GM23248 (cell line): ENCODE measurements around the gene WEE1. TPM values are rescaled to one million over a fixed set of nuclear protein-coding genes. Genes with fewer than 3 reads are reported as not detected.

Experiments used
- DNase-seq: peaks from one replicate; pipeline ENCODE4 v3.0.0-alpha.2; 2015
- H2AFZ ChIP-seq: fragments of 200-600 bp; sonication (generic); 2 replicates; pipeline ENCODE4 v1.6.1; 2016; ENCODE audit warnings: antibody characterized with exemption
- H3F3A ChIP-seq: fragments of 200-600 bp; sonication (generic); 2 replicates; pipeline ENCODE4 v1.6.1; 2016; ENCODE audit warnings: mild to moderate bottlenecking, antibody characterized with exemption, mixed run types; ENCODE audit not compliant: insufficient read depth
- H3K27ac ChIP-seq: fragments of 200-600 bp; sonication (generic); 2 replicates; pipeline ENCODE4 v1.5.1; 2016; ENCODE audit warnings: mild to moderate bottlenecking
- H3K27me3 ChIP-seq: fragments of 200-600 bp; sonication (generic); replicated peaks from 2 replicates; pipeline ENCODE4 v1.6.1; 2016; ENCODE audit warnings: mild to moderate bottlenecking; ENCODE audit not compliant: insufficient read depth
- H3K36me3 ChIP-seq: fragments of 200-600 bp; sonication (generic); 2 replicates; pipeline ENCODE4 v1.6.1; 2016; ENCODE audit warnings: low read depth, mild to moderate bottlenecking
- H3K4me1 ChIP-seq: fragments of 200-600 bp; sonication (generic); 2 replicates; pipeline ENCODE4 v1.6.1; 2016; ENCODE audit warnings: mild to moderate bottlenecking; ENCODE audit not compliant: insufficient read depth
- H3K4me2 ChIP-seq: fragments of 200-600 bp; sonication (generic); one replicate; pipeline ENCODE4 v1.6.1; 2016; ENCODE audit warnings: mild to moderate bottlenecking; ENCODE audit not compliant: unreplicated experiment
- H3K4me3 ChIP-seq: fragments of 200-600 bp; sonication (generic); 2 replicates; pipeline ENCODE4 v1.5.1; 2016; ENCODE audit warnings: mild to moderate bottlenecking
- H3K79me2 ChIP-seq: fragments of 200-600 bp; sonication (generic); 2 replicates; pipeline ENCODE4 v1.6.1; 2016; ENCODE audit warnings: mild to moderate bottlenecking; ENCODE audit not compliant: insufficient read depth
- H3K9ac ChIP-seq: fragments of 200-600 bp; sonication (generic); 2 replicates; pipeline ENCODE4 v1.6.1; 2016; ENCODE audit warnings: mild to moderate bottlenecking
- H3K9me2 ChIP-seq: fragments of 200-600 bp; sonication (generic); 2 replicates; pipeline ENCODE4 v1.6.1; 2016; ENCODE audit warnings: mixed run types, mild to moderate bottlenecking, moderate library complexity; ENCODE audit not compliant: insufficient read depth
- H3K9me3 ChIP-seq: fragments of 200-600 bp; sonication (generic); one replicate; pipeline ENCODE4 v1.6.1; 2017; ENCODE audit warnings: low read depth
- H4K20me1 ChIP-seq: fragments of 200-600 bp; sonication (generic); 2 replicates; pipeline ENCODE4 v1.6.0; 2016; ENCODE audit not compliant: insufficient read depth
- EZH2 ChIP-seq: fragments of 200-600 bp; sonication (generic); IDR thresholded peaks from 2 replicates; pipeline ENCODE4 v1.6.1; 2018; ENCODE audit warnings: antibody characterized with exemption, mild to moderate bottlenecking; ENCODE audit not compliant: insufficient read depth, poor library complexity, severe bottlenecking
- EZH2phosphoT487 ChIP-seq: fragments of 200-600 bp; sonication (generic); IDR thresholded peaks from 2 replicates; pipeline ENCODE4 v1.6.1; 2018; ENCODE audit warnings: antibody characterized with exemption, moderate library complexity, mild to moderate bottlenecking, low read depth; ENCODE audit not compliant: insufficient read depth
- WGBS, 2 experiments: methylation state at CpG; one replicate each; pipeline ENCODE4 v1.1.6; 2015 to 2017; ENCODE audit warnings: low lambda C conversion rate in 2 of 2, low coverage in 1 of 2; ENCODE audit errors: missing lambda C conversion rate in 2 of 2; 5-methylcytosine and 5-hydroxymethylcytosine counted together
- in situ Hi-C: fragments of 300-500 bp; cut with MboI; formaldehyde crosslinking; loops from 2 replicates; pipeline ENCODE4 v1.15.0; 2020
- polyA plus RNA-seq: library from polyadenylated mRNA; unstranded; fragments of >200 nt; fragmentation: Nextera tagmentation; extraction: Ambion mirVana; gene quantifications from 2 replicates; pipeline ENCODE4 v1.2.1, GENCODE V29; 2016
- total RNA-seq: library from RNA; depleted of rRNA; stranded (reverse); fragments of >200 nt; shearing (Covaris generic); gene quantifications from 2 replicates; pipeline ENCODE4 v1.2.3, GENCODE V29; 2014

The WEE1 gene
- total and polyA plus RNA-seq, 2 experiments from 2014 or later = 13.1 to 35.2 TPM

DNA sequence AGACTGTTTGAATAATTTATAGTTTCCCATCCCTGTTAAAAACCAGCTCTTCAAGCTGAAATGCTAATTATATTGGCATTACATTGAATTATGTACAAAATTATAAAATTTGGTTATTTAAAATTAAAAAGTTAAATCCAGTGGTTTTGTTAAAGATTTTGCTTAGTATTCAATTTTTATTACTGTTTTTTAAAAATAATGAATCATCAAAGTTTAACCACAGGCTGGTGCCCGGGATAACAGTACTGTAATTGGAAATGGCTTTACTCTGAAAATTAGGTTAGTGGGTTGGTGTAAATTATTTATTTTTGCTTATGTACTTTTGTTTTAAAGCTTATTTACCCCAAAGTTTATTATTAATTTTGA lies 45.4 kb upstream of the WEE1 start:
- no peaks in the 10 kb centered on the region for H3K9me3 ChIP-seq
- no peak overlapping the region for H2AFZ ChIP-seq
- in situ Hi-C loops = no loop called here
- H3K4me3 ChIP-seq = no peak overlapping the region
- no peaks in the 10 kb centered on the region for H3K79me2 ChIP-seq
- peaks cover 32% of the 10 kb centered on the region for H3K4me1 ChIP-seq
- no peaks in the 10 kb centered on the region for H4K20me1 ChIP-seq
- no peaks in the 10 kb centered on the region for H3K36me3 ChIP-seq
- peak overlapping the region; percentile 42 for H3K4me2 ChIP-seq
- peak; percentile 49 for DNase-seq
- TF ChIP-seq EZH2 (no peak), EZH2phosphoT487 (no peak)
- H3K9ac ChIP-seq = peak overlapping the region; percentile 40
- peaks cover 36% of the 10 kb centered on the region for H3F3A ChIP-seq
- no peaks in the 10 kb centered on the region for H3K27me3 ChIP-seq
- peak overlapping the region; percentile 68 for H3K27ac ChIP-seq
- H3K9me2 ChIP-seq = no peaks in the 10 kb centered on the region
- 27 to 30% methylated on average over 1 of the region's 1 CpG for WGBS, 2 experiments

DNA sequence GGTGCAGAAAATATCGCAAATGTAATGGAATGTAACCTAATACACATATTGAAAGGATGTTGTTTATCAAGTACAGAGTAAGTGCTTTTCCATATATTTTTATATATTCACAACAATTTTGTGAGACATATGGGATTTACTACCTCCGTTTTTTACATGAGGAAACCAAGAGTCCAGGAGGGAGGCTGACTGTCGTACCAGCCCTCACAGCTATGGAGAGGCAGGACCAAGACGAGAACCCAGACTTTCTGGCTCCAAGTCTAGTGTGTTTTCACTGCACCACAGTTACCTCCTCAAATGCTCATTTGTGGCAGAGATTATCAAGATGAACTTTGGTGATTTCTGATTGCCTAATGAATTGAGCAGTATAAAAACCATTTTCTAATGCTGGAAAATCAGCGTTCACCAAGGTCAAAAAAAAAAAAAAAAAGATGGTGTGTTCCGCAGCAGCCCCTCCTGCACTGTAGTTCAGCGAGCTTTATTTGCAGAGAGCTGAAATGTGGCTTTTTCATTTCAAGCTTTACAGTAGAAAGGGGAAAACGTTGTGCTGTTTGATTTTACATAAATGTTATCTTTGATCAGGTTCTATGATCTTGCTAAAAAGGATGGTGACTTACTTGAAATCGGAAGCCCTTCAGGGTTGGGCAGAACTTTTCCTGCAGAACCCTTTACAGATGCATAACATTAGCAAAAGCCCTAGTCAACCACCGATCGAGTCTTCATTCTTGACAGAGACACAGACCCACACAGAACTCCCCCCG lies 44.7 kb upstream of the WEE1 start:
- peak overlapping the region; percentile 29 for H3K4me2 ChIP-seq
- peaks cover 32% of the 10 kb centered on the region for H3K4me1 ChIP-seq
- H3K4me3 ChIP-seq = no peak overlapping the region
- no peaks in the 10 kb centered on the region for H3K27me3 ChIP-seq
- no peaks in the 10 kb centered on the region for H3K9me3 ChIP-seq
- H4K20me1 ChIP-seq = no peaks in the 10 kb centered on the region
- peak overlapping the region; percentile 68; the same call in 1 of the 2 replicates for H3K27ac ChIP-seq
- no peaks in the 10 kb centered on the region for H3K9me2 ChIP-seq
- in situ Hi-C loops = no loop called here
- 0 out of 2 replicates have a peak overlapping the region, but pooled peaks have one; percentile 24 for H3K9ac ChIP-seq
- DNase-seq = no peak
- H2AFZ ChIP-seq = peak overlapping the region; percentile 9; the same call in 1 of the 2 replicates
- H3K79me2 ChIP-seq = no peaks in the 10 kb centered on the region
- peaks cover 36% of the 10 kb centered on the region for H3F3A ChIP-seq
- WGBS, 2 experiments = 62% methylated on average over 12 of the region's 12 CpGs
- H3K36me3 ChIP-seq = no peaks in the 10 kb centered on the region
- TF ChIP-seq EZH2phosphoT487 (no peak), EZH2 (no peak)

DNA sequence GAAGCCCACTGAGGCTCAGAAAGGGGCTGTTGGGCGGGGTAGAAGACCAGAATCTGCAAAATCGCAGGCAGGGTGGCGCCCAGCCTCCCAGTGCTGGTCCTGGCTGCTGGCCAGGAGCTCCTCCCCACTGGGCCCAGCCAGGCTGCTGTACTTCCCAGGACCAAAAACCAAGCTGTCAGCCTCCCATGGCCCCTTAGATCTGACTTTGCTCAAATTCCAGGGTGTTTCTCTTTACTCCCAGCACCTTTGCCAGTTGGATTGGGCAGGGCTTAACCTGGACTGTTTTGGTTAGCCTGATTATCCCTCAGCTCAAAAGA lies 44.2 kb upstream of the WEE1 start:
- Histone ChIP-seq H3K27me3 (no peaks in the 10 kb centered on the region), H3K79me2 (no peaks in the 10 kb centered on the region), H4K20me1 (no peaks in the 10 kb centered on the region), H3K4me3 (no peak overlapping the region), H3K9me3 (no peaks in the 10 kb centered on the region), H3F3A (peaks cover 42% of the 10 kb centered on the region), H3K9ac (0 out of 2 replicates have a peak overlapping the region, but pooled peaks have one; percentile 24), H3K9me2 (no peaks in the 10 kb centered on the region), H3K4me1 (peaks cover 32% of the 10 kb centered on the region), H3K36me3 (no peaks in the 10 kb centered on the region), H3K27ac (no peak overlapping the region), H2AFZ (peak overlapping the region; percentile 9; the same call in 1 of the 2 replicates), H3K4me2 (peak overlapping the region; percentile 29)
- in situ Hi-C loops = no loop called here
- 40 to 52% methylated on average over 3 of the region's 3 CpGs for WGBS, 2 experiments
- DNase-seq = peak; percentile 40
- TF ChIP-seq EZH2phosphoT487 (no peak), EZH2 (no peak)

GRCh38 chr11:9530020-9530621 lies 43.3 kb upstream of the WEE1 start:
- Histone ChIP-seq H2AFZ (no peak overlapping the region), H3K9ac (no peak overlapping the region), H3K4me3 (no peak overlapping the region), H3K4me2 (no peak overlapping the region), H3K27ac (no peak overlapping the region), H3K27me3 (no peaks in the 10 kb centered on the region), H3K4me1 (peaks cover 38% of the 10 kb centered on the region), H3K36me3 (no peaks in the 10 kb centered on the region), H4K20me1 (no peaks in the 10 kb centered on the region), H3F3A (peaks cover 43% of the 10 kb centered on the region), H3K9me2 (no peaks in the 10 kb centered on the region), H3K79me2 (no peaks in the 10 kb centered on the region), H3K9me3 (no peaks in the 10 kb centered on the region)
- WGBS, 2 experiments = 82 to 85% methylated on average over 9 of the region's 9 CpGs
- TF ChIP-seq EZH2phosphoT487 (no peak), EZH2 (no peak)
- in situ Hi-C loops = no loop called here
- no peak for DNase-seq
